IMR-90 (cell line): ENCODE data around the gene OPHN1.

Experiments
- CEBPB ChIP-seq: IDR thresholded peaks from 2 replicates; pipeline ENCODE4 v1.6.1; 2012; ENCODE audit warnings: low read depth, low read length, improper control_type of control experiment
- CHD1 ChIP-seq: IDR thresholded peaks from 2 replicates; pipeline ENCODE4 v1.6.1; 2012; ENCODE audit warnings: low read depth, low read length, improper control_type of control experiment
- POLR2A ChIP-seq: IDR thresholded peaks from 2 replicates; pipeline ENCODE4 v1.6.1; 2012; ENCODE audit warnings: mild to moderate bottlenecking, low read depth, low read length
- RAD21 ChIP-seq: IDR thresholded peaks from 2 replicates; pipeline ENCODE4 v1.6.1; 2012; ENCODE audit warnings: low read length, improper control_type of control experiment
- RCOR1 ChIP-seq: IDR thresholded peaks from 2 replicates; pipeline ENCODE4 v1.6.1; 2012; ENCODE audit warnings: mild to moderate bottlenecking, low read length, improper control_type of control experiment; ENCODE audit not compliant: insufficient replicate concordance
- SMC3 ChIP-seq: fragments of 150-350 bp; IDR thresholded peaks from 2 replicates; pipeline ENCODE4 v1.6.1; 2016; ENCODE audit warnings: low read depth, mild to moderate bottlenecking, antibody characterized with exemption, low read length, moderate library complexity
- USF2 ChIP-seq: fragments of 150-350 bp; IDR thresholded peaks from 2 replicates; pipeline ENCODE4 v1.6.1; 2017; ENCODE audit warnings: mild to moderate bottlenecking, antibody characterized with exemption, low read length, low read depth
- TF ChIP-seq, protein P1 (sequence below): conservative IDR thresholded peaks from 2 replicates; pipeline ENCODE4 v1.5.1; 2012; ENCODE audit warnings: mild to moderate bottlenecking, low read depth, low read length, improper control_type of control experiment

GRCh38 chrX:68433981-68434299 is 645 bp upstream of the OPHN1 start:
- TF ChIP-seq RAD21 (no peak), CHD1 (no peak), RCOR1 (no peak), USF2 (no peak), POLR2A (no peak), SMC3 (no peak), CEBPB (no peak)
- TF ChIP-seq, protein P1, sequence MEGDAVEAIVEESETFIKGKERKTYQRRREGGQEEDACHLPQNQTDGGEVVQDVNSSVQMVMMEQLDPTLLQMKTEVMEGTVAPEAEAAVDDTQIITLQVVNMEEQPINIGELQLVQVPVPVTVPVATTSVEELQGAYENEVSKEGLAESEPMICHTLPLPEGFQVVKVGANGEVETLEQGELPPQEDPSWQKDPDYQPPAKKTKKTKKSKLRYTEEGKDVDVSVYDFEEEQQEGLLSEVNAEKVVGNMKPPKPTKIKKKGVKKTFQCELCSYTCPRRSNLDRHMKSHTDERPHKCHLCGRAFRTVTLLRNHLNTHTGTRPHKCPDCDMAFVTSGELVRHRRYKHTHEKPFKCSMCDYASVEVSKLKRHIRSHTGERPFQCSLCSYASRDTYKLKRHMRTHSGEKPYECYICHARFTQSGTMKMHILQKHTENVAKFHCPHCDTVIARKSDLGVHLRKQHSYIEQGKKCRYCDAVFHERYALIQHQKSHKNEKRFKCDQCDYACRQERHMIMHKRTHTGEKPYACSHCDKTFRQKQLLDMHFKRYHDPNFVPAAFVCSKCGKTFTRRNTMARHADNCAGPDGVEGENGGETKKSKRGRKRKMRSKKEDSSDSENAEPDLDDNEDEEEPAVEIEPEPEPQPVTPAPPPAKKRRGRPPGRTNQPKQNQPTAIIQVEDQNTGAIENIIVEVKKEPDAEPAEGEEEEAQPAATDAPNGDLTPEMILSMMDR = no peak
